GM23338 (cell line): ENCODE measurements around the gene ZNF497. TPM values are rescaled to one million over a fixed set of nuclear protein-coding genes. Genes with fewer than 3 reads are reported as not detected.
A peak's percentile ranks its signal among the peaks of the same experiment; 100 is the strongest.
"Not testable (repeated sequence)": the region's sequence is repeated elsewhere in the genome, so short reads cannot be mapped to it uniquely, and the experiment has no call there.

Source experiments
- ATAC-seq: fragments of 200-7000 bp; cut with Tn5 transposase; 3 replicates; pipeline ENCODE4 v1.9.1; 2020
- DNase-seq: peaks from one replicate; pipeline ENCODE4 v3.0.0-alpha.2; 2015; ENCODE audit warnings: low spot score
- H2AFZ ChIP-seq: fragments of 200-600 bp; sonication (generic); 2 replicates; pipeline ENCODE4 v1.8.0; 2016; ENCODE audit warnings: antibody characterized with exemption, mild to moderate bottlenecking, moderate library complexity
- H3F3A ChIP-seq: fragments of 200-600 bp; sonication (generic); replicated peaks from 2 replicates; pipeline ENCODE4 v1.8.0; 2017; ENCODE audit warnings: antibody characterized with exemption, mixed run types, low read depth
- H3K27ac ChIP-seq: fragments of 200-600 bp; sonication (generic); 2 replicates; pipeline ENCODE4 v1.6.1; 2016; ENCODE audit warnings: low read depth
- H3K27me3 ChIP-seq: fragments of 200-600 bp; sonication (generic); 2 replicates; pipeline ENCODE4 v1.8.0; 2016; ENCODE audit warnings: mild to moderate bottlenecking, mixed run types, moderate library complexity; ENCODE audit not compliant: insufficient read depth
- H3K36me3 ChIP-seq: fragments of 200-600 bp; sonication (generic); 2 replicates; pipeline ENCODE4 v1.8.0; 2016; ENCODE audit warnings: mild to moderate bottlenecking; ENCODE audit not compliant: insufficient read depth
- H3K4me1 ChIP-seq: fragments of 200-600 bp; sonication (generic); 2 replicates; pipeline ENCODE4 v1.8.0; 2016; ENCODE audit warnings: mild to moderate bottlenecking, moderate library complexity; ENCODE audit not compliant: insufficient read depth
- H3K4me2 ChIP-seq: fragments of 200-600 bp; sonication (generic); 2 replicates; pipeline ENCODE4 v1.7.1; 2017; ENCODE audit warnings: mixed run types
- H3K4me3 ChIP-seq: fragments of 200-600 bp; sonication (generic); 2 replicates; pipeline ENCODE4 v1.6.1; 2016; ENCODE audit warnings: mixed run types
- H3K79me2 ChIP-seq: fragments of 200-600 bp; sonication (generic); replicated peaks from 2 replicates; pipeline ENCODE4 v1.8.0; 2017; ENCODE audit warnings: mild to moderate bottlenecking; ENCODE audit not compliant: insufficient read depth
- H3K9me2 ChIP-seq: fragments of 200-600 bp; sonication (generic); 2 replicates; pipeline ENCODE4 v1.8.0; 2017; ENCODE audit not compliant: insufficient read depth
- H4K20me1 ChIP-seq: fragments of 200-600 bp; sonication (generic); replicated peaks from 2 replicates; pipeline ENCODE4 v1.8.0; 2017; ENCODE audit warnings: mild to moderate bottlenecking; ENCODE audit not compliant: insufficient read depth
- H3K27ac Mint-ChIP-seq: 2 replicates; pipeline ENCODE4 v1.8.0; 2020; ENCODE audit warnings: inconsistent platforms, mild to moderate bottlenecking, moderate library complexity, mixed read lengths
- H3K27me3 Mint-ChIP-seq: 3 replicates; pipeline ENCODE4 v1.8.0; 2022; ENCODE audit warnings: low read depth, mild to moderate bottlenecking, moderate library complexity, mixed read lengths, inconsistent platforms; ENCODE audit not compliant: insufficient read depth, poor library complexity
- H3K36me3 Mint-ChIP-seq: 3 replicates; pipeline ENCODE4 v1.8.0; 2021; ENCODE audit warnings: low read depth, mild to moderate bottlenecking, inconsistent platforms, moderate library complexity, mixed read lengths
- H3K4me1 Mint-ChIP-seq: 3 replicates; pipeline ENCODE4 v1.8.0; 2020; ENCODE audit warnings: mild to moderate bottlenecking, inconsistent platforms, mixed read lengths
- H3K4me3 Mint-ChIP-seq: 3 replicates; pipeline ENCODE4 v1.8.0; 2021; ENCODE audit warnings: moderate library complexity, mild to moderate bottlenecking, inconsistent platforms, mixed read lengths
- H3K9me3 Mint-ChIP-seq: 3 replicates; pipeline ENCODE4 v1.8.0; 2020; ENCODE audit warnings: moderate library complexity, mild to moderate bottlenecking, inconsistent platforms, mixed read lengths
- CTCF ChIP-seq, 2 experiments: fragments of 200-600 bp in 1 of 2; sonication (generic) in 1 of 2; conservative IDR thresholded peaks; 2 replicates each; pipeline versions ENCODE4 v1.5.1 to v1.6.1; 2016 to 2017; ENCODE audit warnings: antibody characterized with exemption in 2 of 2, low read depth in 2 of 2, mild to moderate bottlenecking in 2 of 2, moderate library complexity in 1 of 2
- EZH2phosphoT487 ChIP-seq: fragments of 200-600 bp; sonication (generic); IDR thresholded peaks from one replicate; pipeline ENCODE4 v1.8.1; 2018; ENCODE audit warnings: antibody characterized with exemption; ENCODE audit not compliant: unreplicated experiment
- POLR2AphosphoS5 ChIP-seq: IDR thresholded peaks from 2 replicates; pipeline ENCODE4 v1.6.1; 2016; ENCODE audit warnings: antibody characterized with exemption, low read depth
- polyA plus RNA-seq: library from polyadenylated mRNA; unstranded; fragments of >200 nt; fragmentation: Nextera tagmentation; extraction: Ambion mirVana; gene quantifications from 2 replicates; pipeline ENCODE4 v1.2.1, GENCODE V29; 2016
- total RNA-seq: library from RNA; depleted of rRNA; stranded (reverse); fragments of >200 nt; shearing (Covaris generic); gene quantifications from 2 replicates; pipeline ENCODE4 v1.2.3, GENCODE V29; 2014

The ZNF497 gene
- total and polyA plus RNA-seq, 2 experiments from 2014 or later, result 0.44 to 2.0 TPM

- no peak for TF ChIP-seq EZH2phosphoT487
- DNase-seq, result peak; percentile 29
- H3K27ac Mint-ChIP-seq, result peak overlapping the region; percentile 38
These were observed 45.2 kb upstream of the ZNF497 start for GRCh38 chr19:58407658-58408151.

GRCh38 chr19:58406818-58407657 is 44.5 kb upstream of the ZNF497 start:
- H3K4me1 ChIP-seq, result no peaks in the 10 kb centered on the region
- peak overlapping the region; percentile 94 for H3K4me3 ChIP-seq
- 0 out of 2 replicates have a peak, but pooled peaks cover 5% of the 10 kb centered on the region for H3K9me2 ChIP-seq
- peak overlapping the region; percentile 98 for H3K4me2 ChIP-seq
- DNase-seq (peak; percentile 52), ATAC-seq (peak; percentile 4; the same call in 2 of the 3 replicates)
- H3K27me3 ChIP-seq, result 0 out of 2 replicates have a peak, but pooled peaks cover 7% of the 10 kb centered on the region
- peak overlapping the region; percentile 94 for H3K4me3 Mint-ChIP-seq
- peaks cover 8% of the 10 kb centered on the region; the same call in 1 of the 2 replicates for H3F3A ChIP-seq
- no peak overlapping the region for H2AFZ ChIP-seq
- H3K36me3 Mint-ChIP-seq, result peaks cover 12% of the 10 kb centered on the region
- peak overlapping the region; percentile 38; the same call in 1 of the 2 replicates for H3K27ac Mint-ChIP-seq
- peaks cover 13% of the 10 kb centered on the region for H3K9me3 Mint-ChIP-seq
- no peaks in the 10 kb centered on the region for H3K79me2 ChIP-seq
- H3K36me3 ChIP-seq, result no peaks in the 10 kb centered on the region
- H4K20me1 ChIP-seq, result no peaks in the 10 kb centered on the region
- no peak overlapping the region for H3K27ac ChIP-seq
- peaks cover 15% of the 10 kb centered on the region for H3K27me3 Mint-ChIP-seq
- TF ChIP-seq CTCF (conservative IDR thresholded peaks at IDR 0.05; ENCODE audit: low read depth in 2 of 2) (peak; percentile 44 to 46), POLR2AphosphoS5 (no peak)
- peaks cover 17% of the 10 kb centered on the region for H3K4me1 Mint-ChIP-seq

More at GRCh38 chr19:58407658-58408151, 45.2 kb upstream of the ZNF497 start:
- Mint-ChIP-seq H3K4me3 (peak overlapping the region; percentile 94), H3K36me3 (peaks cover 12% of the 10 kb centered on the region), H3K27me3 (peaks cover 15% of the 10 kb centered on the region), H3K4me1 (peaks cover 17% of the 10 kb centered on the region), H3K9me3 (peaks cover 13% of the 10 kb centered on the region)
- Histone ChIP-seq H3F3A (peaks cover 6% of the 10 kb centered on the region; the same call in 1 of the 2 replicates), H3K4me1 (no peaks in the 10 kb centered on the region), H2AFZ (peak overlapping the region; percentile 96; the same call in 1 of the 2 replicates), H3K79me2 (no peaks in the 10 kb centered on the region), H3K4me2 (peak overlapping the region; percentile 98), H4K20me1 (no peaks in the 10 kb centered on the region), H3K9me2 (0 out of 2 replicates have a peak, but pooled peaks cover 5% of the 10 kb centered on the region), H3K27ac (peak overlapping the region; percentile 50; the same call in 1 of the 2 replicates), H3K4me3 (peak overlapping the region; percentile 94), H3K27me3 (0 out of 2 replicates have a peak, but pooled peaks cover 7% of the 10 kb centered on the region), H3K36me3 (no peaks in the 10 kb centered on the region)
- ATAC-seq, result peak; percentile 17

- H3K4me3 ChIP-seq, H3K27ac Mint-ChIP-seq, H3K9me2 ChIP-seq, H3K79me2 ChIP-seq, H3K36me3 ChIP-seq, H3F3A ChIP-seq, H2AFZ ChIP-seq, ATAC-seq, H3K27me3 ChIP-seq, H4K20me1 ChIP-seq, H3K27ac ChIP-seq, H3K4me1 ChIP-seq, H3K4me3 Mint-ChIP-seq, DNase-seq, H3K4me2 ChIP-seq: not testable (repeated sequence)
- H3K4me1 Mint-ChIP-seq, result peaks cover 21% of the 10 kb centered on the region
- H3K36me3 Mint-ChIP-seq, result peaks cover 12% of the 10 kb centered on the region
- peaks cover 13% of the 10 kb centered on the region for H3K9me3 Mint-ChIP-seq
- peaks cover 26% of the 10 kb centered on the region for H3K27me3 Mint-ChIP-seq
These were observed 41.4 kb upstream of the ZNF497 start for GRCh38 chr19:58403920-58404478.
